Activated B cell treated with CpG ODN at 0.5 μM for 24 hours (primary cell): ENCODE data around the gene ADCY3. TPM values are rescaled to one million over a fixed set of nuclear protein-coding genes. Genes with fewer than 3 reads are reported as not detected.
"Not testable (repeated sequence)": the region's sequence is repeated elsewhere in the genome, so short reads cannot be mapped to it uniquely, and the experiment has no call there.

Experiments
- ATAC-seq: fragments of 200-7000 bp; cut with Tn5 transposase; one replicate; pipeline ENCODE4 v1.10.0; 2021; ENCODE audit warnings: low read depth, mild to moderate bottlenecking, moderate library complexity
- CTCF ChIA-PET: fragments of 350-600 bp; sonication (Branson Sonifier 250); formaldehyde crosslinking; loops from one replicate; lab custom pipeline; 2021; ENCODE audit warnings: antibody characterized with exemption; lab: Charles Lee
- POLR2A ChIA-PET: fragments of 350-600 bp; sonication (Branson Sonifier 250); formaldehyde crosslinking; loops from one replicate; lab custom pipeline; 2021; ENCODE audit warnings: antibody characterized with exemption; lab: Charles Lee
- DNase-seq: peaks from one replicate; pipeline ENCODE4 v3.0.0; 2022
- H3K27ac Mint-ChIP-seq: one replicate; pipeline ENCODE4 v1.8.0; 2020; ENCODE audit warnings: mixed read lengths
- H3K27me3 Mint-ChIP-seq: one replicate; pipeline ENCODE4 v1.8.0; 2021; ENCODE audit warnings: mixed read lengths
- H3K36me3 Mint-ChIP-seq: one replicate; pipeline ENCODE4 v1.8.0; 2021; ENCODE audit warnings: low read depth, mixed read lengths
- H3K4me1 Mint-ChIP-seq: one replicate; pipeline ENCODE4 v1.8.0; 2021; ENCODE audit warnings: mixed read lengths
- H3K4me3 Mint-ChIP-seq: one replicate; pipeline ENCODE4 v1.8.0; 2020; ENCODE audit warnings: mild to moderate bottlenecking, mixed read lengths
- H3K9me3 Mint-ChIP-seq: one replicate; pipeline ENCODE4 v1.8.0; 2020; ENCODE audit warnings: mixed read lengths
- CTCF ChIP-seq: fragments of 200-600 bp; IDR thresholded peaks from one replicate; pipeline ENCODE4 v1.8.0; 2022; ENCODE audit warnings: antibody characterized with exemption, mild to moderate bottlenecking
- intact Hi-C: fragments of 100-400 bp; cut with micrococcal nuclease; formaldehyde crosslinking; loops from one replicate; pipeline ENCODE4 v1.15.1; 2024
- total RNA-seq: library from RNA; stranded (reverse); gene quantifications from 2 replicates; pipeline ENCODE4 v1.2.3, GENCODE V29; 2022

Gene ADCY3
- total RNA-seq, 1 donor from 2014 or later, result 126 TPM

GRCh38 chr2:24836206-24836605 lies 83.8 kb downstream of the ADCY3 start:
- H3K4me3 Mint-ChIP-seq, result no peak overlapping the region
- CTCF ChIA-PET, result no interaction called here
- no peaks in the 10 kb centered on the region for H3K4me1 Mint-ChIP-seq
- no peaks in the 10 kb centered on the region for H3K27me3 Mint-ChIP-seq
- ATAC-seq (no peak), DNase-seq (no peak)
- POLR2A ChIA-PET, result no interaction called here
- H3K27ac Mint-ChIP-seq, result no peak overlapping the region
- intact Hi-C loops, result no loop called here
- peaks cover 85% of the 10 kb centered on the region for H3K36me3 Mint-ChIP-seq
- no peak for TF ChIP-seq CTCF
- H3K9me3 Mint-ChIP-seq, result no peaks in the 10 kb centered on the region

DNA sequence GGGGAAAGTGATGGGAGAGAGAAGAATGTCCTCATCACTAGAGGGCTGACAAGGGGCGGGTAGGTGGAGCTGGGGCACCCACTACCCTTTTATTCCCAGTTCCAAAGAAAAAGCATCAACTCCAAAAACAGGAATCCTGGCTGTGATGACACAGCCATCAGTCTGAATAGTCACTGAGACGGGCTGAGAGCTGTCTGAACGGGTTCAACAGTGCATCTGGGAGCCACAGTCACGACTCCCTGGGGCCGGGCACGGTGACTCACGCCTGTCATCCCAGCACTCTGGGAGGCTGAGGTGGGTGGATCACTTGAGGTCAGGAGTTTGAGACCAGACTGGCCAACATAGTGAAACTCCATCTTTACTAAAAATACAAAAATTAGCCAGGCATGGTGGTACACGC lies 84.6 kb downstream of the ADCY3 start:
- H3K27ac Mint-ChIP-seq, H3K4me3 Mint-ChIP-seq, H3K4me1 Mint-ChIP-seq, H3K9me3 Mint-ChIP-seq, intact Hi-C loops, H3K27me3 Mint-ChIP-seq, POLR2A ChIA-PET, ATAC-seq, DNase-seq, CTCF ChIA-PET: not testable (repeated sequence)
- peaks cover 84% of the 10 kb centered on the region for H3K36me3 Mint-ChIP-seq

DNA sequence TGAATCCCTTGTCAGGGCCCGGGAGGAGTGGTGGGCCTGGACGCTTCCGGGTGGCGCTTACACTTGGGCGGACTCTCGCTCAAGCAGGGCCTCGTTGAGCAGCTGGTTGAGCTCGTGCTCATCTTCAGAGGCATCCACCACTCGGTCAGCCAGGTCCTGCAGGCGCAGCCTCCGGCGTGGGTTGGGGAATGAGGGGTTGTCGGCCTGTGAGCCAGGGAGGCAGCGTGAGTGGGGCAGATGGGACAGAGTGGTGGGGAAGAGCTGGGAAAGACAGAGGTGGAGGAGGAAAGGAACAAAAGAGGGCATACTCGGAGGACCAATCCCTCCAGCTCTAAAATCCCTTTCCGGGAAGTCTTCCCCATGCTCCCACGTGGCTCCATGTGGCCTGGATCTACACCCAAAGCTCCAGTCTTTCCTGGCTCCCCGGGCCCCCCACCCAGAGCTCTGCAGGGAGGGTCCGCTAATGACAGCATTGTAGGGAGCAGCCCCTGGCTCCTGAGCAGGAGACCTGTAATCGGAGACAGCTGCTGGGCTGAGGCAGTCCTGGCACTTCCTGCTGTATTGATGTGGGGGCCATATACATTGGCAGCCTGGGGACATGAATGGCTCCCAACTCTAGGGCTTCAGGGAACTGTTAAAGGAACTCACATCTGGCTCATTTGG lies 85.2 kb downstream of the ADCY3 start:
- no peak for TF ChIP-seq CTCF
- Mint-ChIP-seq H3K27ac (no peak overlapping the region), H3K36me3 (peaks cover 83% of the 10 kb centered on the region), H3K4me1 (no peaks in the 10 kb centered on the region), H3K9me3 (no peaks in the 10 kb centered on the region), H3K4me3 (no peak overlapping the region), H3K27me3 (no peaks in the 10 kb centered on the region)
- POLR2A ChIA-PET, result no interaction called here
- intact Hi-C loops, result no loop called here
- CTCF ChIA-PET, result no interaction called here
- no peak for DNase-seq
- ATAC-seq, result no peak

GRCh38 chr2:24833821-24834732 lies 86.0 kb downstream of the ADCY3 start:
- ChIA-PET CTCF (interaction anchor here (0.5 kb wide), 1 partner anchor 267 kb away, joined by 3 read pairs; no protein-coding TSS in a partner anchor), POLR2A (no interaction called here)
- no peak overlapping the region for H3K27ac Mint-ChIP-seq

More at GRCh38 chr2:24833821-24834732, 86.0 kb downstream of the ADCY3 start:
- no peaks in the 10 kb centered on the region for H3K4me1 Mint-ChIP-seq
- no peak overlapping the region for H3K4me3 Mint-ChIP-seq
- H3K27me3 Mint-ChIP-seq, result no peaks in the 10 kb centered on the region
- no peak for TF ChIP-seq CTCF
- intact Hi-C loops, result no loop called here
- H3K36me3 Mint-ChIP-seq, result peaks cover 77% of the 10 kb centered on the region
- no peak for ATAC-seq
- DNase-seq, result no peak
- H3K9me3 Mint-ChIP-seq, result no peaks in the 10 kb centered on the region
